NCI-H446 (cell line): ENCODE results near the gene ZNF398.
"Not testable (repeated sequence)": the region's sequence is repeated elsewhere in the genome, so short reads cannot be mapped to it uniquely, and the experiment has no call there.

Source experiments
- DNase-seq, 2 experiments: peaks; one replicate each; lab custom pipeline; 2025; lab: John Stamatoyannopoulos, UW

ZNF398 gene

DNA sequence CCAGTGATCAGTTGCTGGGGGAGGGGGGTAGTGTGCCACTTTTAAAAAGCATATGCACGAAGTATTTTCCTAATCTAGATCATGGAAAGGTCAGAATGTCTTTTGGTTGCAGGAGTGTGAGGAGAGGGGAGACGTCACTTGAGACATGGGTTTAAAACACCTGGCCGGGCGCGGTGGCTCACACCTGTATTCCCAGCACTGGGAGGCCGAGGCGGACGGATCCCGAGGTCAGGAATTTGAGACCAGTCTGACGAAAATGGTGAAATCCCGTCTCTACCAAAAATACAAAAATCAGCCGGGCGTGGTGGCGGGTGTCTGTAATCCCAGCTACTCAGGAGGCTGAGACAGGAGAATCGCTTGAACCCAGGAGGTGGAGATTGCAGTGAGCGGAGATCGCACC is 79.1 kb downstream of the ZNF398 start:
- DNase-seq, result not testable (repeated sequence)

DNA sequence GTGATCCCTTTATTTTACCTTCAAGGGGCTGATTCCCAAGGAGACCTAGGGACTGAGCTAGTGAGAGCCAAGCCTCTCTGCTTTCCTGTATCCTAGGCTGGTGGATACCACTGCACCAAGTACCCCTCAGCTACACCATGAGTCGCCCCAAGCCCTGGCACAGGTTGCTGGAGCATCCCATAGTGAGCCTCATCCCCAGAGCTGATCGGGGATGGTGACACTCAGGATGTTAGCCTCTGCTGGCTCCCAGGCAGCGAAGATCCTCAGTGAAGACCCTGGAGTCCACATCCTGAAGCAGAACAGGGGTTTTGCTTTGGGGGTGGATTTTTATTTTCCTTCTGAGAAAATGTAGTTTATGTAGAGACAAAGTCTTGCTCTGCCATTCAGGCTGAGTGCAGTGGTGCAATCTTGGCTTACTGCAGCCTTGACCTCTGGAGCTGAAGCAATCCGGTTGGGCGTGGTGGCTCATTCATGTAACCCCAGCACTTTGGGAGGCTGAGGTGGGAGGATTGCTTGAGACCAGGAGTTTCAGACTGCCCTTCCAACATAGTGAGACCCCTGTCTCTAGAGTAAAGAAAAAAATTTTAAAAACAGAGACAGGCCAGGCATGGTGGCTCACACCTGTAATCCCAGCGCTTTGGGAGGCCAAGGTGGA is 79.7 kb downstream of the ZNF398 start:
- no peak for DNase-seq

- DNase-seq, result no peak
Observed at GRCh38 chr7:149228831-149229471, 81.7 kb downstream of the ZNF398 start.

- no peak for DNase-seq
Observed at GRCh38 chr7:149229526-149229925, 82.3 kb downstream of the ZNF398 start.

- DNase-seq, result no peak
Observed at GRCh38 chr7:149232362-149232761, 85.1 kb downstream of the ZNF398 start.
